ENCODE data around the gene NEFH. TPM values are rescaled to one million over a fixed set of nuclear protein-coding genes. Genes with fewer than 3 reads are reported as not detected.
"Not testable (repeated sequence)": the region's sequence is repeated elsewhere in the genome, so short reads cannot be mapped to it uniquely, and the experiment has no call there.

The NEFH gene
- total RNA-seq, 2 experiments from 2014 or later, result 2.1 to 2.7 TPM

- intact Hi-C loops (cut with DNase I, micrococcal nuclease), result no loop called here
- ATAC-seq, result no peak
- peaks cover 27% of the 10 kb centered on the region for H3K27me3 Mint-ChIP-seq
- ChIA-PET POLR2A (no interaction called here), CTCF (interaction anchor here (2.7 kb wide), 1 partner anchor 12 kb away, joined by 9 read pairs; no protein-coding TSS in a partner anchor)
- no peak overlapping the region for H3K4me3 Mint-ChIP-seq
- H3K9me3 Mint-ChIP-seq (ENCODE audit: low read depth), result no peaks in the 10 kb centered on the region
- no peak for DNase-seq
- H3K36me3 Mint-ChIP-seq (ENCODE audit: low read depth), result no peaks in the 10 kb centered on the region
- H3K4me1 Mint-ChIP-seq, result peaks cover 8% of the 10 kb centered on the region
- H3K27ac Mint-ChIP-seq, result no peak overlapping the region
These were observed 3.2 kb downstream of the NEFH start for GRCh38 chr22:29483254-29483653.

GRCh38 chr22:29484642-29485041 is 4.6 kb downstream of the NEFH start:
- POLR2A ChIA-PET, result no interaction called here
- no peak overlapping the region for H3K4me3 Mint-ChIP-seq
- ATAC-seq (no peak), DNase-seq (no peak)
- H3K9me3 Mint-ChIP-seq (ENCODE audit: low read depth), result no peaks in the 10 kb centered on the region
- no peaks in the 10 kb centered on the region for H3K36me3 Mint-ChIP-seq (ENCODE audit: low read depth)
- no peak overlapping the region for H3K27ac Mint-ChIP-seq
- CTCF ChIA-PET, result interaction anchor here (0.6 to 1.1 kb wide), 3 partner anchors 14 to 69 kb away, joined by 3 read pairs; no protein-coding TSS in a partner anchor
- intact Hi-C loops (cut with DNase I, micrococcal nuclease), result no loop called here
- peaks cover 13% of the 10 kb centered on the region for H3K27me3 Mint-ChIP-seq
- H3K4me1 Mint-ChIP-seq, result peaks cover 6% of the 10 kb centered on the region

- ChIA-PET POLR2A (no interaction called here), CTCF (interaction anchor here (1.1 kb wide), 2 partner anchors 14 to 69 kb away, joined by 3 read pairs; no protein-coding TSS in a partner anchor)
- H3K4me3 Mint-ChIP-seq, result no peak overlapping the region
- DNase-seq, result no peak
- H3K4me1 Mint-ChIP-seq, result peaks cover 5% of the 10 kb centered on the region
- H3K27me3 Mint-ChIP-seq, result peaks cover 11% of the 10 kb centered on the region
- H3K9me3 Mint-ChIP-seq (ENCODE audit: low read depth), result no peaks in the 10 kb centered on the region
- H3K36me3 Mint-ChIP-seq (ENCODE audit: low read depth), result no peaks in the 10 kb centered on the region
- ATAC-seq, result no peak
- intact Hi-C loops (cut with DNase I, micrococcal nuclease), result no loop called here
- no peak overlapping the region for H3K27ac Mint-ChIP-seq
These were observed 5.4 kb downstream of the NEFH start for GRCh38 chr22:29485448-29485847.

GRCh38 chr22:29487426-29487986 is 7.5 kb downstream of the NEFH start:
- ATAC-seq (no peak), DNase-seq (no peak)
- intact Hi-C loops (cut with DNase I, micrococcal nuclease), result no loop called here
- H3K9me3 Mint-ChIP-seq (ENCODE audit: low read depth), result no peaks in the 10 kb centered on the region
- no peaks in the 10 kb centered on the region for H3K4me1 Mint-ChIP-seq
- CTCF ChIA-PET, result interaction anchor here (0.6 to 1.3 kb wide), 2 partner anchors 16 to 23 kb away, joined by 3 to 10 read pairs; no protein-coding TSS in a partner anchor
- H3K27me3 Mint-ChIP-seq, result no peaks in the 10 kb centered on the region
- POLR2A ChIA-PET, result no interaction called here
- no peak overlapping the region for H3K4me3 Mint-ChIP-seq
- H3K27ac Mint-ChIP-seq, result no peak overlapping the region
- no peaks in the 10 kb centered on the region for H3K36me3 Mint-ChIP-seq (ENCODE audit: low read depth)

- not testable (repeated sequence) for H3K9me3 Mint-ChIP-seq (ENCODE audit: low read depth); ATAC-seq
These were observed 9.2 kb downstream of the NEFH start for GRCh38 chr22:29489127-29489780.

GRCh38 chr22:29491012-29491411 is 11.0 kb downstream of the NEFH start:
- POLR2A ChIA-PET, result no interaction called here
- no peaks in the 10 kb centered on the region for H3K4me1 Mint-ChIP-seq
- intact Hi-C loops (cut with DNase I, micrococcal nuclease), result no loop called here
- H3K9me3 Mint-ChIP-seq (ENCODE audit: low read depth), result peaks cover 2% of the 10 kb centered on the region
- no peak overlapping the region for H3K27ac Mint-ChIP-seq
- ATAC-seq (no peak), DNase-seq (no peak)
- CTCF ChIA-PET, result interaction anchor here (0.6 kb wide), 1 partner anchor 1331 kb away, joined by 3 read pairs; no protein-coding TSS in a partner anchor
- H3K36me3 Mint-ChIP-seq (ENCODE audit: low read depth), result peaks cover 12% of the 10 kb centered on the region
- no peaks in the 10 kb centered on the region for H3K27me3 Mint-ChIP-seq
- no peak overlapping the region for H3K4me3 Mint-ChIP-seq

More at GRCh38 chr22:29489127-29489780, 9.2 kb downstream of the NEFH start:
- H3K36me3 Mint-ChIP-seq (ENCODE audit: low read depth); intact Hi-C loops (cut with DNase I, micrococcal nuclease); H3K4me1 Mint-ChIP-seq; CTCF ChIA-PET; DNase-seq; POLR2A ChIA-PET; H3K27ac Mint-ChIP-seq; H3K4me3 Mint-ChIP-seq; H3K27me3 Mint-ChIP-seq: not testable (repeated sequence)

GRCh38 chr22:29493636-29494035 is 13.6 kb downstream of the NEFH start:
- no peak overlapping the region for H3K27ac Mint-ChIP-seq
- H3K9me3 Mint-ChIP-seq (ENCODE audit: low read depth), result peaks cover 2% of the 10 kb centered on the region
- H3K27me3 Mint-ChIP-seq, result no peaks in the 10 kb centered on the region
- peaks cover 14% of the 10 kb centered on the region for H3K36me3 Mint-ChIP-seq (ENCODE audit: low read depth)
- intact Hi-C loops (cut with DNase I, micrococcal nuclease), result no loop called here
- DNase-seq (no peak), ATAC-seq (no peak)
- H3K4me1 Mint-ChIP-seq, result no peaks in the 10 kb centered on the region
- no peak overlapping the region for H3K4me3 Mint-ChIP-seq
- ChIA-PET CTCF (no interaction called here), POLR2A (no interaction called here)

- H3K27ac Mint-ChIP-seq, result no peak overlapping the region
- H3K4me1 Mint-ChIP-seq, result no peaks in the 10 kb centered on the region
- intact Hi-C loops (cut with DNase I, micrococcal nuclease), result no loop called here
- H3K36me3 Mint-ChIP-seq (ENCODE audit: low read depth), result peaks cover 13% of the 10 kb centered on the region
- CTCF ChIA-PET, result interaction anchor here (1.7 kb wide), 1 partner anchor 28 kb away, joined by 5 read pairs; no protein-coding TSS in a partner anchor
- no peaks in the 10 kb centered on the region for H3K27me3 Mint-ChIP-seq
- DNase-seq, result no peak
- POLR2A ChIA-PET, result no interaction called here
- no peaks in the 10 kb centered on the region for H3K9me3 Mint-ChIP-seq (ENCODE audit: low read depth)
- no peak for ATAC-seq
- H3K4me3 Mint-ChIP-seq, result no peak overlapping the region
These were observed 19.8 kb downstream of the NEFH start for GRCh38 chr22:29499852-29500251.

GRCh38 chr22:29503811-29504372 is 23.9 kb downstream of the NEFH start:
- no peaks in the 10 kb centered on the region for H3K27me3 Mint-ChIP-seq
- H3K9me3 Mint-ChIP-seq (ENCODE audit: low read depth), result no peaks in the 10 kb centered on the region
- CTCF ChIA-PET, result no interaction called here
- peaks cover 22% of the 10 kb centered on the region for H3K36me3 Mint-ChIP-seq (ENCODE audit: low read depth)
- DNase-seq (no peak), ATAC-seq (no peak)
- H3K4me1 Mint-ChIP-seq, result no peaks in the 10 kb centered on the region
- no peak overlapping the region for H3K4me3 Mint-ChIP-seq
- intact Hi-C loops (cut with DNase I, micrococcal nuclease), result no loop called here
- H3K27ac Mint-ChIP-seq, result no peak overlapping the region
- POLR2A ChIA-PET, result interaction anchor here (0.6 kb wide), 2 partner anchors 72 to 484 kb away, joined by 4 to 5 read pairs; no protein-coding TSS in a partner anchor

GRCh38 chr22:29509298-29509697 is 29.3 kb downstream of the NEFH start:
- Mint-ChIP-seq H3K36me3 (ENCODE audit: low read depth) (peaks cover 25% of the 10 kb centered on the region), H3K27ac (no peak overlapping the region), H3K4me3 (no peak overlapping the region), H3K4me1 (no peaks in the 10 kb centered on the region), H3K27me3 (no peaks in the 10 kb centered on the region), H3K9me3 (ENCODE audit: low read depth) (no peaks in the 10 kb centered on the region)
- intact Hi-C loops (cut with DNase I, micrococcal nuclease), result no loop called here
- DNase-seq, result no peak
- CTCF ChIA-PET, result no interaction called here
- ATAC-seq, result no peak
- POLR2A ChIA-PET, result interaction anchor here (0.5 kb wide), 1 partner anchor 92 kb away, joined by 3 read pairs; no protein-coding TSS in a partner anchor

- ChIA-PET CTCF (interaction anchor here (0.7 kb wide), 1 partner anchor 40 kb away, joined by 3 read pairs; no protein-coding TSS in a partner anchor), POLR2A (interaction anchor here (0.5 kb wide), 1 partner anchor 91 kb away, joined by 3 read pairs; no protein-coding TSS in a partner anchor)
- no peak overlapping the region for H3K27ac Mint-ChIP-seq
- H3K27me3 Mint-ChIP-seq, result no peaks in the 10 kb centered on the region
- H3K9me3 Mint-ChIP-seq (ENCODE audit: low read depth), result no peaks in the 10 kb centered on the region
- no peaks in the 10 kb centered on the region for H3K4me1 Mint-ChIP-seq
- ATAC-seq (no peak), DNase-seq (no peak)
- H3K36me3 Mint-ChIP-seq (ENCODE audit: low read depth), result peaks cover 25% of the 10 kb centered on the region
- H3K4me3 Mint-ChIP-seq, result no peak overlapping the region
- intact Hi-C loops (cut with DNase I, micrococcal nuclease), result no loop called here
These were observed 29.8 kb downstream of the NEFH start for GRCh38 chr22:29509815-29510214.
